Hepatocyte (in vitro differentiated cells): Measurements from ENCODE around the gene PTPRE. TPM values are rescaled to one million over a fixed set of nuclear protein-coding genes. Genes with fewer than 3 reads are reported as not detected.

Experiments
- DNase-seq: peaks from one replicate; pipeline ENCODE4 v3.0.0-alpha.2; 2016; ENCODE audit warnings: low spot score
- H2AFZ ChIP-seq: fragments of 200-600 bp; sonication (generic); 2 replicates; pipeline ENCODE4 v1.6.0; 2016; ENCODE audit warnings: antibody characterized with exemption, mild to moderate bottlenecking
- H3K27ac ChIP-seq: fragments of 200-600 bp; sonication (generic); 2 replicates; pipeline ENCODE4 v1.5.1; 2016; ENCODE audit warnings: mild to moderate bottlenecking
- H3K27me3 ChIP-seq: fragments of 200-600 bp; sonication (generic); 2 replicates; pipeline ENCODE4 v1.6.1; 2016
- H3K36me3 ChIP-seq: fragments of 200-600 bp; sonication (generic); replicated peaks from 2 replicates; pipeline ENCODE4 v1.5.1; 2016; ENCODE audit warnings: low read depth; ENCODE audit not compliant: insufficient read depth
- H3K4me1 ChIP-seq: fragments of 200-600 bp; sonication (generic); 2 replicates; pipeline ENCODE4 v1.5.1; 2016; ENCODE audit warnings: mild to moderate bottlenecking, moderate library complexity; ENCODE audit not compliant: insufficient read depth
- H3K4me2 ChIP-seq: fragments of 200-600 bp; sonication (generic); 2 replicates; pipeline ENCODE4 v1.6.0; 2016
- H3K4me3 ChIP-seq: fragments of 200-600 bp; sonication (generic); 2 replicates; pipeline ENCODE4 v1.5.1; 2016; ENCODE audit warnings: mild to moderate bottlenecking
- H3K79me2 ChIP-seq: fragments of 200-600 bp; sonication (generic); 2 replicates; pipeline ENCODE4 v1.6.0; 2017; ENCODE audit warnings: mild to moderate bottlenecking
- H3K9me2 ChIP-seq: fragments of 200-600 bp; sonication (generic); replicated peaks from 2 replicates; pipeline ENCODE4 v1.6.0; 2017; ENCODE audit warnings: mild to moderate bottlenecking; ENCODE audit not compliant: insufficient read depth
- H3K9me3 ChIP-seq: fragments of 200-600 bp; sonication (generic); 2 replicates; pipeline ENCODE4 v1.5.1; 2016; ENCODE audit warnings: low read depth, mild to moderate bottlenecking
- H4K20me1 ChIP-seq: fragments of 200-600 bp; sonication (generic); 2 replicates; pipeline ENCODE4 v1.6.0; 2016; ENCODE audit warnings: mild to moderate bottlenecking; ENCODE audit not compliant: insufficient read depth, poor library complexity, severe bottlenecking
- EZH2 ChIP-seq: fragments of 200-600 bp; sonication (generic); IDR thresholded peaks from 2 replicates; pipeline ENCODE4 v1.6.1; 2016; ENCODE audit warnings: antibody characterized with exemption, mild to moderate bottlenecking, borderline replicate concordance
- EZH2phosphoT487 ChIP-seq: fragments of 200-600 bp; sonication (generic); IDR thresholded peaks from one replicate; pipeline ENCODE4 v1.6.1; 2018; ENCODE audit warnings: antibody characterized with exemption, mild to moderate bottlenecking, low read depth, moderate library complexity; ENCODE audit not compliant: unreplicated experiment, severe bottlenecking
- WGBS: methylation state at CpG from one replicate; pipeline ENCODE4 v1.1.6; 2016; ENCODE audit warnings: low lambda C conversion rate; ENCODE audit errors: missing lambda C conversion rate; 5-methylcytosine and 5-hydroxymethylcytosine counted together
- polyA plus RNA-seq: library from polyadenylated mRNA; unstranded; fragments of >200 nt; fragmentation: Nextera tagmentation; extraction: Ambion mirVana; gene quantifications from 2 replicates; pipeline ENCODE4 v1.2.1, GENCODE V29; 2016
- total RNA-seq: library from RNA; depleted of rRNA; stranded (reverse); fragments of >200 nt; gene quantifications from 2 replicates; pipeline ENCODE4 v1.2.3, GENCODE V29; 2014
- TF ChIP-seq, protein P1 (sequence below): fragments of 200-600 bp; sonication (generic); IDR thresholded peaks from 2 replicates; pipeline ENCODE4 v1.5.1; 2016; ENCODE audit warnings: antibody characterized with exemption, mild to moderate bottlenecking; ENCODE audit not compliant: poor library complexity

PTPRE gene
- total and polyA plus RNA-seq, 2 experiments from 2014 or later: 3.2 to 10.1 TPM

GRCh38 chr10:128062881-128063563, 156.1 kb downstream of the PTPRE start:
- no peaks in the 10 kb centered on the region for H3K9me2 ChIP-seq
- no peaks in the 10 kb centered on the region for H3K9me3 ChIP-seq
- TF ChIP-seq EZH2phosphoT487: no peak
- TF ChIP-seq, protein P1, sequence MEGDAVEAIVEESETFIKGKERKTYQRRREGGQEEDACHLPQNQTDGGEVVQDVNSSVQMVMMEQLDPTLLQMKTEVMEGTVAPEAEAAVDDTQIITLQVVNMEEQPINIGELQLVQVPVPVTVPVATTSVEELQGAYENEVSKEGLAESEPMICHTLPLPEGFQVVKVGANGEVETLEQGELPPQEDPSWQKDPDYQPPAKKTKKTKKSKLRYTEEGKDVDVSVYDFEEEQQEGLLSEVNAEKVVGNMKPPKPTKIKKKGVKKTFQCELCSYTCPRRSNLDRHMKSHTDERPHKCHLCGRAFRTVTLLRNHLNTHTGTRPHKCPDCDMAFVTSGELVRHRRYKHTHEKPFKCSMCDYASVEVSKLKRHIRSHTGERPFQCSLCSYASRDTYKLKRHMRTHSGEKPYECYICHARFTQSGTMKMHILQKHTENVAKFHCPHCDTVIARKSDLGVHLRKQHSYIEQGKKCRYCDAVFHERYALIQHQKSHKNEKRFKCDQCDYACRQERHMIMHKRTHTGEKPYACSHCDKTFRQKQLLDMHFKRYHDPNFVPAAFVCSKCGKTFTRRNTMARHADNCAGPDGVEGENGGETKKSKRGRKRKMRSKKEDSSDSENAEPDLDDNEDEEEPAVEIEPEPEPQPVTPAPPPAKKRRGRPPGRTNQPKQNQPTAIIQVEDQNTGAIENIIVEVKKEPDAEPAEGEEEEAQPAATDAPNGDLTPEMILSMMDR: no peak
- TF ChIP-seq EZH2: no peak
- no peak overlapping the region for H3K27ac ChIP-seq
- H3K36me3 ChIP-seq: no peaks in the 10 kb centered on the region
- no peaks in the 10 kb centered on the region for H3K79me2 ChIP-seq
- H3K27me3 ChIP-seq: no peaks in the 10 kb centered on the region
- WGBS: 62% methylated on average over 19 of the region's 19 CpGs
- H3K4me2 ChIP-seq: no peak overlapping the region
- H4K20me1 ChIP-seq: no peaks in the 10 kb centered on the region
- H3K4me1 ChIP-seq: no peaks in the 10 kb centered on the region
- no peak overlapping the region for H3K4me3 ChIP-seq
- H2AFZ ChIP-seq: no peak overlapping the region
- DNase-seq: no peak

DNA sequence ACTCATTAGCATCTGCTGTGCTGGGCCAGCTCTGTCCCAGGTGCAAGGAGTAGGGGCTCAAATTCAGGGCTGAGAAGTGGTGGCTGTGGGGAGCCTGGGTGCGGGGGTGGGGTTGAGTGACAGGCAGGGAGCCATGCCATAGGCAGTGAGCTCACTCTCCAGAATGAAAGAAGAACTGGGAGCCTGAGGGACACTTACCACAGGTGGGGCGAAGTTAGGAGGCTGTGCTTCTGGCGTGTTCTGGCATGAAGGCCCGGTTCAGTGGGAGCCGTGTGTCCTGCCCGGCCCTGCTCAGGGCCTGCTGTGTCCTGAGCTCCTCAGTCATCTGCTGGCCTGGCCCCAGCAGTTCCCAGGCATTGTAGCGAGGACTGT, 156.8 kb downstream of the PTPRE start:
- DNase-seq: no peak
- H3K4me1 ChIP-seq: no peaks in the 10 kb centered on the region
- H3K4me2 ChIP-seq: no peak overlapping the region
- no peaks in the 10 kb centered on the region for H4K20me1 ChIP-seq
- H3K4me3 ChIP-seq: no peak overlapping the region
- no peaks in the 10 kb centered on the region for H3K27me3 ChIP-seq
- TF ChIP-seq EZH2phosphoT487 (no peak), EZH2 (no peak)
- TF ChIP-seq, protein P1: no peak
- no peaks in the 10 kb centered on the region for H3K79me2 ChIP-seq
- H3K9me2 ChIP-seq: no peaks in the 10 kb centered on the region
- H3K36me3 ChIP-seq: no peaks in the 10 kb centered on the region
- H3K9me3 ChIP-seq: no peaks in the 10 kb centered on the region
- no peak overlapping the region for H3K27ac ChIP-seq
- no peak overlapping the region for H2AFZ ChIP-seq
- 90% methylated on average over 7 of the region's 7 CpGs for WGBS

- H3K9me3 ChIP-seq: no peaks in the 10 kb centered on the region
- 90% methylated on average over 11 of the region's 11 CpGs for WGBS
- no peak for DNase-seq
Measured at GRCh38 chr10:128064108-128064969, 157.4 kb downstream of the PTPRE start.

More at GRCh38 chr10:128064108-128064969, 157.4 kb downstream of the PTPRE start:
- Histone ChIP-seq H3K36me3 (no peaks in the 10 kb centered on the region), H3K79me2 (no peaks in the 10 kb centered on the region), H3K27ac (no peak overlapping the region), H4K20me1 (no peaks in the 10 kb centered on the region), H3K9me2 (no peaks in the 10 kb centered on the region), H2AFZ (no peak overlapping the region), H3K4me3 (no peak overlapping the region), H3K4me2 (no peak overlapping the region), H3K27me3 (no peaks in the 10 kb centered on the region), H3K4me1 (no peaks in the 10 kb centered on the region)
- TF ChIP-seq, protein P1: no peak
- TF ChIP-seq EZH2phosphoT487 (no peak), EZH2 (no peak)
